K562 (cell line): ENCODE data around the gene N4BP2. TPM values are rescaled to one million over a fixed set of nuclear protein-coding genes. Genes with fewer than 3 reads are reported as not detected.

ENCODE experiments used
- ATAC-seq: fragments of 200-7000 bp; cut with Tn5 transposase; 3 replicates; pipeline ENCODE4 v1.9.1; 2020; ENCODE audit warnings: moderate library complexity
- BruUV-seq: library from RNA; stranded (reverse); fragments of 400-500 nt; replicated peaks from 2 replicates; lab custom pipeline; 2021; lab: Mats Ljungman, UMichigan
- CTCF ChIA-PET: fragments of 300-600 bp; formaldehyde crosslinking; extraction: SDS; loops from one replicate; lab custom pipeline; 2021; ENCODE audit warnings: low intra/inter-chr PET ratio; lab: Yijun Ruan, JAX
- POLR2A ChIA-PET: fragments of 300-600, 350-650 bp; sonication (Branson Sonifier 250); formaldehyde crosslinking; extraction: SDS; loops from one replicate; lab custom pipeline; 2021; ENCODE audit warnings: antibody characterized with exemption, inconsistent platforms; lab: Yijun Ruan, JAX
- DNase-seq, 4 experiments: peaks; one replicate each; pipeline versions ENCODE4 v3.0.0 to v3.0.0-alpha.2; 2011 to 2018; ENCODE audit warnings: low spot score in 3 of 4, mixed read lengths in 3 of 4; ENCODE audit errors: extremely low read depth in 1 of 4
- FAIRE-seq: peaks from 2 replicates; lab custom pipeline; 2011; peaks lifted over from hg19 to GRCh38; lab: Jason Lieb, UNC
- H2AFZ ChIP-seq: 2 replicates; pipeline ENCODE4 v1.6.0; 2011; ENCODE audit warnings: low read depth, low read length, control low read depth, inconsistent platforms
- H3K27ac ChIP-seq: fragments of 200-600 bp; 3 replicates; pipeline ENCODE4 v1.8.0; 2011; ENCODE audit warnings: low read depth, mild to moderate bottlenecking, control low read depth, inconsistent platforms, low read length, moderate library complexity, mixed read lengths; ENCODE audit errors: extremely low read depth
- H3K27me3 ChIP-seq, 2 experiments: fragments of 300-600 bp in 1 of 2; 2 replicates in 1 of 2; 3 replicates in 1 of 2; pipeline versions ENCODE4 v1.6.0 to v1.8.0; 2011; ENCODE audit warnings: inconsistent platforms in 2 of 2, low read length in 2 of 2, mild to moderate bottlenecking in 1 of 2, mixed read lengths in 1 of 2, moderate library complexity in 1 of 2; ENCODE audit not compliant: control insufficient read depth in 2 of 2, insufficient read depth in 2 of 2
- H3K36me3 ChIP-seq: fragments of 300-600 bp; 3 replicates; pipeline ENCODE4 v1.8.0; 2011; ENCODE audit warnings: mild to moderate bottlenecking, low read length, inconsistent platforms; ENCODE audit not compliant: control insufficient read depth, insufficient read depth
- H3K4me1 ChIP-seq, 2 experiments: fragments of 200-600 bp in 1 of 2; replicated peaks in 1 of 2; 2 replicates in 1 of 2; 3 replicates in 1 of 2; pipeline versions ENCODE4 v1.5.1 to v1.8.0; 2011; ENCODE audit warnings: inconsistent platforms in 2 of 2, low read length in 2 of 2, mild to moderate bottlenecking in 1 of 2, mixed read lengths in 1 of 2, moderate library complexity in 1 of 2; ENCODE audit not compliant: control insufficient read depth in 2 of 2, insufficient read depth in 2 of 2
- H3K4me2 ChIP-seq: 2 replicates; pipeline ENCODE4 v1.6.1; 2011; ENCODE audit warnings: low read length, control low read depth, inconsistent platforms, mixed read lengths; ENCODE audit not compliant: insufficient read depth
- H3K4me3 ChIP-seq: fragments of 200-600 bp; sonication (generic), shearing (Covaris generic); 2 replicates; pipeline ENCODE4 v1.5.1; 2016; ENCODE audit warnings: control low read depth, inconsistent platforms
- H3K79me2 ChIP-seq: fragments of 200-600 bp; 3 replicates; pipeline ENCODE4 v1.8.0; 2011; ENCODE audit warnings: low read length, inconsistent platforms; ENCODE audit not compliant: control insufficient read depth, insufficient read depth
- H3K9ac ChIP-seq, 2 experiments: 2 replicates each; pipeline versions ENCODE4 v1.6.0 to v1.6.1; 2011; ENCODE audit warnings: low read depth in 2 of 2, low read length in 2 of 2, control low read depth in 1 of 2, inconsistent platforms in 1 of 2, mild to moderate bottlenecking in 1 of 2, mixed read lengths in 1 of 2; ENCODE audit not compliant: insufficient read depth in 1 of 2
- H3K9me1 ChIP-seq: one replicate; pipeline ENCODE4 v1.6.0; 2011; ENCODE audit warnings: inconsistent platforms, mild to moderate bottlenecking, low read length, moderate library complexity; ENCODE audit not compliant: control insufficient read depth, insufficient read depth
- H3K9me3 ChIP-seq: replicated peaks from 2 replicates; pipeline ENCODE4 v1.5.1; 2011; ENCODE audit warnings: low read depth, low read length, inconsistent platforms; ENCODE audit not compliant: control insufficient read depth, insufficient read depth
- H4K20me1 ChIP-seq: replicated peaks from 2 replicates; pipeline ENCODE4 v1.6.1; 2011; ENCODE audit warnings: low read length, inconsistent platforms, mixed read lengths; ENCODE audit not compliant: control insufficient read depth, insufficient read depth
- ARHGAP35 ChIP-seq: fragments of 450-650 bp; IDR thresholded peaks from 2 replicates; pipeline ENCODE4 v1.6.1; 2018; ENCODE audit not compliant: partially characterized antibody
- FOSL1 ChIP-seq: fragments of 200-800 bp; sonication (Bioruptor generic); conservative IDR thresholded peaks from 2 replicates; pipeline ENCODE4 v1.6.1; 2016; ENCODE audit warnings: missing genetic modification characterization, missing compliant biosample characterization
- HNRNPL ChIP-seq: fragments of 200-400 bp; formaldehyde crosslinking; IDR thresholded peaks from 2 replicates; pipeline ENCODE4 v1.6.1; 2017; ENCODE audit warnings: low read depth, mild to moderate bottlenecking, low read length
- KDM2B ChIP-seq: fragments of 250-450 bp; sonication (Bioruptor Pico); IDR thresholded peaks from 2 replicates; pipeline ENCODE4 v1.8.0; 2021; ENCODE audit warnings: mild to moderate bottlenecking, moderate library complexity
- NELFE ChIP-seq: IDR thresholded peaks from 2 replicates; pipeline ENCODE4 v1.6.1; 2011; ENCODE audit warnings: mild to moderate bottlenecking; ENCODE audit not compliant: insufficient read depth, insufficient read length
- PML ChIP-seq: IDR thresholded peaks from 2 replicates; pipeline ENCODE4 v1.6.1; 2012; ENCODE audit warnings: low read length, inconsistent platforms
- PRMT5 ChIP-seq: sonication (generic); formaldehyde crosslinking; IDR thresholded peaks from 2 replicates; pipeline ENCODE4 v1.5.0; 2020; ENCODE audit warnings: missing genetic modification reagents
- RBBP5 ChIP-seq: fragments of 200-600 bp; sonication (generic); IDR thresholded peaks from 2 replicates; pipeline ENCODE4 v1.6.1; 2012; ENCODE audit warnings: borderline replicate concordance, mild to moderate bottlenecking, low read length, control low read depth, inconsistent platforms; ENCODE audit not compliant: insufficient read depth, poor library complexity, severe bottlenecking
- RBM15 ChIP-seq: fragments of 200-400 bp; formaldehyde crosslinking; IDR thresholded peaks from 2 replicates; pipeline ENCODE4 v1.6.1; 2018; ENCODE audit warnings: mild to moderate bottlenecking, low read length, moderate library complexity; ENCODE audit not compliant: insufficient read depth
- SIN3A ChIP-seq, 2 experiments: fragments of 150-350 bp in 1 of 2; IDR thresholded peaks; 2 replicates each; pipeline ENCODE4 v1.6.1; 2011 to 2016; ENCODE audit warnings: borderline replicate concordance in 2 of 2, low read depth in 2 of 2, low read length in 2 of 2, mild to moderate bottlenecking in 2 of 2, moderate library complexity in 2 of 2; ENCODE audit not compliant: control insufficient read depth in 1 of 2
- TAL1 ChIP-seq: fragments of 450-650 bp; IDR thresholded peaks from 2 replicates; pipeline ENCODE4 v1.6.1; 2016; ENCODE audit warnings: mild to moderate bottlenecking
- ZNF318 ChIP-seq, 2 experiments: fragments of 450-650 bp; IDR thresholded peaks; 2 replicates each; pipeline ENCODE4 v1.6.1; 2016; ENCODE audit warnings: mild to moderate bottlenecking in 2 of 2, borderline replicate concordance in 1 of 2, low read depth in 1 of 2, moderate library complexity in 1 of 2
- WGBS: fragments of 100-300 bp; shearing (Covaris generic); methylation state at CpG from one replicate; pipeline ENCODE4 v1.1.6; 2016; ENCODE audit warnings: low coverage, mixed read lengths; ENCODE audit not compliant: insufficient coverage; ENCODE audit errors: missing lambda C conversion rate; 5-methylcytosine and 5-hydroxymethylcytosine counted together
- in situ Hi-C: fragments of 300-500 bp; cut with MboI; formaldehyde crosslinking; loops from 4 replicates; pipeline ENCODE4 v1.15.0; 2018; ENCODE audit warnings: inconsistent platforms, mixed read lengths
- intact Hi-C: fragments of 100-400 bp; cut with micrococcal nuclease; formaldehyde crosslinking; loops from 2 replicates; pipeline ENCODE4 v1.14.2; 2022
- polyA plus RNA-seq, 8 experiments: library from polyadenylated mRNA; depleted of rRNA in 4 of 8; stranded (reverse) in 5 of 8; unstranded in 3 of 8; fragments of >200 nt; fragmentation: Nextera tagmentation in 2 of 8; fragmentation: Illumina TruSeq in 1 of 8; extraction: Ambion mirVana in 2 of 8; extraction: Trizol in 1 of 8; gene quantifications; 2 replicates each; pipeline versions ENCODE4 v1.2.1 to v1.2.3, GENCODE V29; 2011 to 2014; ENCODE audit warnings: inconsistent platforms in 1 of 8, missing spikeins in 1 of 8
- total RNA-seq, 7 experiments: library from RNA; depleted of rRNA in 6 of 7; stranded (reverse); fragments of >200 nt in 6 of 7; fragmentation: Illumina TruSeq in 2 of 7; extraction: Trizol in 2 of 7; gene quantifications; 2 replicates each; pipeline versions ENCODE4 v1.2.1 to v1.2.3, GENCODE V29; 2011 to 2021; ENCODE audit warnings: low replicate concordance in 1 of 7
- TF ChIP-seq, protein P1 (sequence below): fragments of 450-650 bp; formaldehyde crosslinking; IDR thresholded peaks from 2 replicates; pipeline ENCODE4 v1.4.0; 2022; ENCODE audit warnings: missing genetic modification characterization

Gene N4BP2
- total and polyA plus RNA-seq, 9 of the 15 experiments (the other 6 are each of a cell fraction or from before 2014, with no cell fraction given) = 2.7 to 12.6 (median 7.6) TPM

- Histone ChIP-seq H3K9me1 (no peaks in the 10 kb centered on the region), H3K4me1 (peaks cover 27 to 35% of the 10 kb centered on the region in 2 experiments; a peak in 4 of 5 replicates), H4K20me1 (no peaks in the 10 kb centered on the region), H3K27me3 (no peaks in the 10 kb centered on the region), H3K4me3 (peak overlapping the region; percentile 46), H3K9me3 (no peaks in the 10 kb centered on the region), H3K4me2 (peak overlapping the region; percentile 92), H3K79me2 (peaks cover 98% of the 10 kb centered on the region), H3K36me3 (peaks cover 16% of the 10 kb centered on the region; the same call in 2 of the 3 replicates), H2AFZ (peak overlapping the region; percentile 29; the same call in 1 of the 2 replicates), H3K9ac (peak overlapping the region; percentile 76 to 91; a peak in 3 of 4 replicates), H3K27ac (peak overlapping the region; percentile 97)
- DNase-seq (no peak), ATAC-seq (0 out of 3 replicates have a peak, but pooled peaks have one; percentile 11), FAIRE-seq (peak; percentile 32)
- ChIA-PET POLR2A (interaction anchor here (0.8 kb wide), 1 partner anchor 10 kb away, joined by 3 read pairs; no protein-coding TSS in a partner anchor), CTCF (no interaction called here)
- no TSS peak for BruUV-seq
- in situ Hi-C loops (no loop called here), intact Hi-C loops (no loop called here)
- 0% methylated on average over 2 of the region's 2 CpGs for WGBS
- TF ChIP-seq ZNF318 (IDR thresholded peaks at IDR 0.05; ENCODE audit: borderline replicate concordance in 1 of 2, low read depth in 1 of 2) (no peak), KDM2B (CRISPR knock-in tag) (no peak), NELFE (no peak), PML (no peak), TAL1 (0 out of 2 replicates have a peak, but pooled peaks have one; percentile 4), FOSL1 (tag) (no peak), HNRNPL (no peak), RBM15 (no peak), SIN3A (IDR thresholded peaks at IDR 0.05; ENCODE audit: borderline replicate concordance in 2 of 2, control insufficient read depth in 1 of 2, low read depth in 2 of 2, low read length in 2 of 2) (no peak), ARHGAP35 (no peak), PRMT5 (CRISPR knock-in tag) (no peak), RBBP5 (no peak)
- TF ChIP-seq, protein P1, sequence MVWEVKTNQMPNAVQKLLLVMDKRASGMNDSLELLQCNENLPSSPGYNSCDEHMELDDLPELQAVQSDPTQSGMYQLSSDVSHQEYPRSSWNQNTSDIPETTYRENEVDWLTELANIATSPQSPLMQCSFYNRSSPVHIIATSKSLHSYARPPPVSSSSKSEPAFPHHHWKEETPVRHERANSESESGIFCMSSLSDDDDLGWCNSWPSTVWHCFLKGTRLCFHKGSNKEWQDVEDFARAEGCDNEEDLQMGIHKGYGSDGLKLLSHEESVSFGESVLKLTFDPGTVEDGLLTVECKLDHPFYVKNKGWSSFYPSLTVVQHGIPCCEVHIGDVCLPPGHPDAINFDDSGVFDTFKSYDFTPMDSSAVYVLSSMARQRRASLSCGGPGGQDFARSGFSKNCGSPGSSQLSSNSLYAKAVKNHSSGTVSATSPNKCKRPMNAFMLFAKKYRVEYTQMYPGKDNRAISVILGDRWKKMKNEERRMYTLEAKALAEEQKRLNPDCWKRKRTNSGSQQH = no peak
Measured at GRCh38 chr4:40206426-40206825, 149.8 kb downstream of the N4BP2 start.
